Activated naive CD4-positive, alpha-beta T cell treated with anti-CD3 and anti-CD28 coated beads, Interleukin-2, amount 50 U/mL, for 24 hours (primary cell): ENCODE measurements around the gene CD52.

Experiments
- H3K27ac Mint-ChIP-seq: one replicate; pipeline ENCODE4 v1.8.0; 2021; ENCODE audit warnings: mild to moderate bottlenecking, mixed read lengths
- H3K27me3 Mint-ChIP-seq: one replicate; pipeline ENCODE4 v1.8.0; 2021; ENCODE audit warnings: mixed read lengths
- H3K36me3 Mint-ChIP-seq: one replicate; pipeline ENCODE4 v1.8.0; 2021; ENCODE audit warnings: mixed read lengths
- H3K4me1 Mint-ChIP-seq: one replicate; pipeline ENCODE4 v1.8.0; 2021; ENCODE audit warnings: mixed read lengths
- H3K4me3 Mint-ChIP-seq: one replicate; pipeline ENCODE4 v1.8.0; 2021; ENCODE audit warnings: mild to moderate bottlenecking, mixed read lengths
- H3K9me3 Mint-ChIP-seq: one replicate; pipeline ENCODE4 v1.8.0; 2021; ENCODE audit warnings: mixed read lengths

CD52 gene, protein sequence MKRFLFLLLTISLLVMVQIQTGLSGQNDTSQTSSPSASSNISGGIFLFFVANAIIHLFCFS

DNA sequence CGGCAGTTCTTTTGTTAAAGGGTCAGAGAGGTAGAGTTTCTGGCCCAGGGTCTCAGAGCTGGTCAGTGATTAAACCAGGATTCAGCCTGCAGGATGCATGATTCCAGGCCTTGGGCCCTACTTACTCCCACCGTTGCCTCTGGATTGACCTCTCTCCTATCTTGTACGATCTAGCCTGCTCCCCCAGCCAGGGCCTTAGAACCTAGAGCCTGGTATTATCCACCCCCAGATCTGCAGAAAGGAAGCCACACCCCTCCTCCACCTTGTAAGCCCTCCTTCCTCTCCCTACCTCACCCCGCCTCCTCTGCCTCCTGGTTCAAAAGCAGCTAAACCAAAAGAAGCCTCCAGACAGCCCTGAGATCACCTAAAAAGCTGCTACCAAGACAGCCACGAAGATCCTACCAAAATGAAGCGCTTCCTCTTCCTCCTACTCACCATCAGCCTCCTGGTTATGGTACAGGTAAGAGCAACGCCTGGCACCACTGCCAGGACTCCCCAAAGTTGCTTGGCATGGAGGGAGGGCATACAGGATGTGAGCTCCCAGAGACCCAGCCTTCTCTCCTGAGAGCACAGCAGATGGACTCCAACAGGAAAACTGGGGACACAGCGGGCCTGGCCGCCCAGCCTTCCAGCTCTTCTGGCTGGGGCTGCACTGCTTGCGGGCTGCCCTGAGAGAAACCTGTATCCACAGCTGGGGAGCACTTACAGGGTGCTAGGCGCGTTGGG lies at the start of gene CD52:
TSS of gene CD52 (plus strand) at position 347 of the 726 bp plus-strand sequence. CDS start at position 407, 60 bp downstream.
- H3K27ac Mint-ChIP-seq = peak within 1 kb of the TSS; percentile 84
- no peaks in the 10 kb centered on the region for H3K9me3 Mint-ChIP-seq
- H3K36me3 Mint-ChIP-seq = peaks cover 5% of the 10 kb centered on the region
- H3K27me3 Mint-ChIP-seq = no peaks in the 10 kb centered on the region
- H3K4me3 Mint-ChIP-seq = peak within 1 kb of the TSS; percentile 92
- peaks cover 83% of the 10 kb centered on the region for H3K4me1 Mint-ChIP-seq

GRCh38 chr1:26268290-26269197 lies 49.2 kb upstream of the CD52 start:
- no peaks in the 10 kb centered on the region for H3K9me3 Mint-ChIP-seq
- H3K36me3 Mint-ChIP-seq = peaks cover 36% of the 10 kb centered on the region
- H3K4me1 Mint-ChIP-seq = peaks cover 6% of the 10 kb centered on the region
- no peaks in the 10 kb centered on the region for H3K27me3 Mint-ChIP-seq
- peak overlapping the region; percentile 82 for H3K27ac Mint-ChIP-seq
- no peak overlapping the region for H3K4me3 Mint-ChIP-seq

GRCh38 chr1:26269198-26269550 lies 48.6 kb upstream of the CD52 start:
- no peak overlapping the region for H3K4me3 Mint-ChIP-seq
- H3K27ac Mint-ChIP-seq = no peak overlapping the region
- no peaks in the 10 kb centered on the region for H3K27me3 Mint-ChIP-seq
- peaks cover 33% of the 10 kb centered on the region for H3K36me3 Mint-ChIP-seq
- no peaks in the 10 kb centered on the region for H3K9me3 Mint-ChIP-seq
- peaks cover 7% of the 10 kb centered on the region for H3K4me1 Mint-ChIP-seq

DNA sequence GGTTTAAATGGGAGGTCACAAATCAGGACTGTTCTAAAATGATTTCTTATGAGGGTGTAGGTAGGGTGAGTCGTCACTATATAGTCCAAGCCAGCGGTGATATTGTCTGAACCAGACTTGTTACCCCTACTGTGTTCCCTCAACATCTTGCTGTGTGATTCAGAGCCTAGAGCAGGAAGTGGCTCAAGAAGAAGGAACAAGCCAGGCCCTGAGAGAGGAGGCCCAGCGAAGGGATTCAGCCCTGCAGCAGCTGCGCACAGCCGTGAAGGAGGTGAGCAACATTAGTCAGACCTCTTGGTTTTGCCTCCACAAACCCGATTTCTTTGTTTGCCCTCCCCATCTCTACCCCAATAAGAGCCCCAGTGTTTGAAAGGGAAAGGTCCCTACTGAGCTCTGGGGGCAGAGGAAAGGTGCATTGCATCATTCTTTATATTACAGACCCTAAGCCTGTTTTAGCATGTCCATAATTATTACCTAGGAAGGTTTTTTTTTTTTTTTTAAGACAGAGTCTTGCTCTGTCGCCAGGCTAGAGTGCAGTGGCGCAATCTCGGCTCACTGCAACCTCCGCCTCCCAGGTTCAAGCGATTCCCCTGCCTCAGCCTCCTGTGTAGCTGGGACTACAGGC lies 42.8 kb upstream of the CD52 start:
- H3K4me3 Mint-ChIP-seq = no peak overlapping the region
- no peak overlapping the region for H3K27ac Mint-ChIP-seq
- no peaks in the 10 kb centered on the region for H3K27me3 Mint-ChIP-seq
- H3K9me3 Mint-ChIP-seq = no peaks in the 10 kb centered on the region
- H3K4me1 Mint-ChIP-seq = peaks cover 47% of the 10 kb centered on the region
- H3K36me3 Mint-ChIP-seq = peaks cover 21% of the 10 kb centered on the region

GRCh38 chr1:26275580-26276431 lies 42.0 kb upstream of the CD52 start:
- Mint-ChIP-seq H3K4me3 (peak overlapping the region; percentile 74), H3K27ac (peak overlapping the region; percentile 73), H3K9me3 (no peaks in the 10 kb centered on the region), H3K36me3 (peaks cover 20% of the 10 kb centered on the region), H3K27me3 (no peaks in the 10 kb centered on the region), H3K4me1 (peaks cover 47% of the 10 kb centered on the region)

DNA sequence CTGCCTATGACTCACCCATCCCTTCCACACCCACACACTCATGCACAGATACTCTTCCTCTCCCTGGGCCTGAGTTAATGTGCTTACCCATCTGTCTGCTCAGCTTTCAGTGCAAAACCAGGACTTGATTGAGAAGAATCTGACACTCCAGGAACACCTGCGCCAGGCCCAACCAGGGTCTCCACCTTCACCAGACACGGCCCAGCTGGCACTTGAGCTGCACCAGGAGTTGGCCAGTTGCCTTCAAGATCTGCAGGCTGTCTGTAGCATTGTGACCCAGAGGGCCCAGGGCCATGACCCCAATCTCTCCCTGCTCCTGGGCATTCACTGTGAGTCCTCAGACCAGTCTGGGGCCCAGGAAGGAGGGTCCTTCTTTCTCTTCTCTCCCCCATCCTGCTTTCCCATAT lies 41.3 kb upstream of the CD52 start:
- peaks cover 53% of the 10 kb centered on the region for H3K4me1 Mint-ChIP-seq
- no peaks in the 10 kb centered on the region for H3K27me3 Mint-ChIP-seq
- H3K27ac Mint-ChIP-seq = peak overlapping the region; percentile 73
- H3K4me3 Mint-ChIP-seq = peak overlapping the region; percentile 74
- H3K36me3 Mint-ChIP-seq = peaks cover 25% of the 10 kb centered on the region
- no peaks in the 10 kb centered on the region for H3K9me3 Mint-ChIP-seq

DNA sequence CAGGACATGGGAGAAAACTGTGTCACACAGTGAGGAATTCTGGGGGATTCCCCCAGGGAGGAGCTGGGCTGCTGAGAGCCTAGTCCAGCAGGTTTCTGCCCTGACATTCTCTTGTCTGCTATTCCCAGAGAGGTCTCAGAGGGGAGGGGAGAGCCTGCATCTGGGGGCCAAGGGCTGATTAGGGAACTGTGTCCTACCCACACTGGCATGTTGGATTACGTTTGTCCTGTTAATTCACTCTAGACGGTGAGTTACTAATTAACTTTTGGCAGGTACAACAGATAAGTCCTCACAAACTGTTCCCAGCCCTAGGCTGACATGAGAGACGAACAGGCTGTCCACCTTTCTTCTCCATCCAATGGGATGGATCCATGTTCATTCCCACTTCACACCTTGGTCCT lies 40.5 kb upstream of the CD52 start:
- Mint-ChIP-seq H3K36me3 (peaks cover 24% of the 10 kb centered on the region), H3K27me3 (no peaks in the 10 kb centered on the region), H3K4me1 (peaks cover 59% of the 10 kb centered on the region), H3K27ac (peak overlapping the region; percentile 73), H3K9me3 (no peaks in the 10 kb centered on the region), H3K4me3 (peak overlapping the region; percentile 74)

DNA sequence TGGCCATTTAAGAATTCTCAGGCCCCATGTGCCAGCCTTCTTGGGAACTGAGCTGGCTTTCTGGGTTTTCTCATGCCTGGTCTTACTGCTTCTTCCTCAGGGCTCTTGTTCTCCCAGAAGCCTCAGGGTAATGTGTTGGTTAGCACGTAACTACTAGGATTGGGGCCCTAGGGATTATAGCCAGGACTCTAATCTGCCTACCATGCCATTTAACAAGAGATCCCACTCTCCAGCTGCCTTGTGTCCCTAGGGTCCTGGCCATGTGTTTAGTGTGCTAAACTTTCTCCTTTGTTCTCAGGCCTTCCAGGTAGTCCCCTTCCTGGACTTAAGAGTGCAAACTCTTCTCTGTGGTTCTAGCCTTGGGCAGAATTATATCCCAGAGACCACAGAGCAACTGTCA lies 40.0 kb upstream of the CD52 start:
- Mint-ChIP-seq H3K36me3 (peaks cover 23% of the 10 kb centered on the region), H3K9me3 (no peaks in the 10 kb centered on the region), H3K4me1 (peaks cover 64% of the 10 kb centered on the region), H3K27me3 (no peaks in the 10 kb centered on the region), H3K4me3 (no peak overlapping the region), H3K27ac (peak overlapping the region; percentile 52)

DNA sequence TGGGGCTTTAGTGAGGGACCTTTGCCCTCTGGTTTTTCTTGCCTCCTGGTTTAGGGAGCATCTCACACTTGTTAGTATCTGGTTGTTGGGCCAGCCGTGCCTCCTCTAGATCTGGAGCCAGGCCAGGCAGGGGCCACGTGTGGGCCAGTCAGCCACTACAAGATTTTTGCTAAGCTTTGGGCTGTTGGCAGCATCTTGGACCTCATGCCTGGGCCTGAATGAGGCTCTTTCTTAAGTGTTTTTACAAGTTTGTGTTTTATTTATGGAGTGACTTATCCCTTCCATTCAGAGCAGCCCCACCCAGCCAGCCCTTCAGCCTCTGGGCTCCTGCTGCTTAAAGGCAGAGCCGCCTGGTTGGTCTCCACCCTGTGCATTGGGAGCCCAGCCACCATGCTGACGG lies 39.5 kb upstream of the CD52 start:
- peak overlapping the region; percentile 34 for H3K4me3 Mint-ChIP-seq
- H3K27ac Mint-ChIP-seq = peak overlapping the region; percentile 99
- H3K27me3 Mint-ChIP-seq = no peaks in the 10 kb centered on the region
- H3K4me1 Mint-ChIP-seq = peaks cover 70% of the 10 kb centered on the region
- H3K9me3 Mint-ChIP-seq = no peaks in the 10 kb centered on the region
- H3K36me3 Mint-ChIP-seq = peaks cover 21% of the 10 kb centered on the region

- Mint-ChIP-seq H3K27ac (peak overlapping the region; percentile 99), H3K27me3 (no peaks in the 10 kb centered on the region), H3K36me3 (peaks cover 22% of the 10 kb centered on the region), H3K9me3 (no peaks in the 10 kb centered on the region), H3K4me3 (peak overlapping the region; percentile 94), H3K4me1 (peaks cover 76% of the 10 kb centered on the region)
These were observed 38.9 kb upstream of the CD52 start for GRCh38 chr1:26278724-26279455.

DNA sequence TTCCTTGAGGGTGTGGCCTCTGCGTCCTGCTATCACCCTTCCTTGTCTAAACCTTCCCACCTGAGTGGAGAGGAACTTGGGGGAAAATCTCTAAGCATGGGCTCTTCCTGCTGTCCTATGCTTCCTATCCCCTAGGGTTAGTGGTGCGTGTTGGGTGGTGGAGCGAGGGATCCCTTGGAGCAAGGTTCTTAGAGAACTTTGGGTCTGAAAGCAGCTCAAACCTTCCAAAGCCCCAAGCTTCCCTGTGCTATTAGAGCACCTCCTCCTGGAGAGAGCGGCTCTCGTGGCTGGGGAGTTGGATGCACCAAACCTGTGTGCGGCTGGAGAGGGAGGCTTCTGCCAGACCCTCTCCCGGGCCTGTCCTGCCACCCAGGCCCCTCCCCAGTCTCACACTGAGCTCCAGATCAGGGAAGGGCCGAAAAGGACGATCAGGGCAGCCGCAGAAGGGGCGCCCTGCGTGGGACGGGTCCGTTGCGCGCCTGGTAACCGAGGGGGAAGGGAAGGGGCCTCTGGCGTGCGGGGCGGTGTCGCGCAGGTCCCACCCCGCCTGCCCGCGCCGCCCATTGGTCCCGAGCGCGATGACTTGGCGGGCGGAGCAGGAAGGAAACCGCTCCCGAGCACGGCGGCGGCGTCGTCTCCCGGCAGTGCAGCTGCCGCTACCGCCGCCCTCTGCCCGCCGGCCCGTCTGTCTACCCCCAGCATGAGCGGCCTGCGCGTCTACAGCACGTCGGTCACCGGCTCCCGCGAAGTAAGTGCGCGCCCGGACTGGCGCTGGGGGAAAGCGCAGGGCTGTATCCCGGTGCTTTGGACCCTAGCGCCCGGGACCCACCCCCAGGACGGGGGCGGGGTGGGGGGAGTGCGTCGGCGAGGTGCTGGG lies 38.1 kb upstream of the CD52 start, which contains the start of gene SH3BGRL3:
TSS of gene SH3BGRL3 (plus strand) at position 631 of the 877 bp plus-strand sequence. CDS start at position 701, 70 bp downstream.
- Mint-ChIP-seq H3K36me3 (peaks cover 20% of the 10 kb centered on the region), H3K4me3 (peak within 1 kb of the TSS; percentile 94), H3K27ac (peak within 1 kb of the TSS; percentile 99), H3K27me3 (no peaks in the 10 kb centered on the region), H3K4me1 (peaks cover 80% of the 10 kb centered on the region), H3K9me3 (no peaks in the 10 kb centered on the region)

DNA sequence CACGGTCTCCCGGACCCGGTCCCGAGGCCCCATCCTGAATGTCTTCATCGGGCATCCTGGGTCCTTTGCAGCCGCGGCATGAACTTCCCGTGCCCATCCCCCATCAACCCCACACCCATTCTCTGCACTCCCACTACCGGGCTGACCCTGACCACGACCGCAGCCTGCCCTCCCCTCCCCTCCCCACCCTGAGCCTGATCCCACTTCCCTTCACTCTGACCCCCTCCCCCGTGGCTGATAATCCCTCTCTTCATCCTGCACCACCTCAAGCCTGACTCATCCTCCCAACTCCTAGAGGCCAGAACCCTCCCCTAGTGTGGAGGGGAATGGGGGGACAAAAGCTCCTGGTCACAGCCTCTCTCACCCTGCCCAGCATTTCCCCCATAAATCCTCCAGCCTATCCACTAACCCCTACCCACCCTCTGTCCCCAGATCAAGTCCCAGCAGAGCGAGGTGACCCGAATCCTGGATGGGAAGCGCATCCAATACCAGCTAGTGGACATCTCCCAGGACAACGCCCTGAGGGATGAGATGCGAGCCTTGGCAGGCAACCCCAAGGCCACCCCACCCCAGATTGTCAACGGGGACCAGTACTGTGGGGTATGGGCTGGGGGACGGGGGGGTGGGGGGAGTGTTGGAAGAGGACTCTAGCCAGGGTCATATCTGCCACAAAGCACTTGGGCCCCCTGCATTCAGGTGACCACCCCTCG lies 37.3 kb upstream of the CD52 start:
- H3K9me3 Mint-ChIP-seq = no peaks in the 10 kb centered on the region
- H3K4me1 Mint-ChIP-seq = peaks cover 85% of the 10 kb centered on the region
- no peaks in the 10 kb centered on the region for H3K27me3 Mint-ChIP-seq
- peak overlapping the region; percentile 77 for H3K27ac Mint-ChIP-seq
- H3K36me3 Mint-ChIP-seq = peaks cover 21% of the 10 kb centered on the region
- H3K4me3 Mint-ChIP-seq = peak overlapping the region; percentile 94
